Posterior cingulate gyrus (tissue), 11 donors: ENCODE data around the gene LRMDA.

Experiments used
- DNase-seq, 10 donors: peaks; one replicate each; pipeline versions ENCODE4 v3.0.0 to v3.0.0-alpha.2; 2020 to 2021; ENCODE audit warnings: mixed read lengths in 3 of 10
- intact Hi-C: fragments of 100-400 bp; cut with DNase I; formaldehyde crosslinking; loops from one replicate; pipeline ENCODE4 v1.15.1; 2023

LRMDA gene

GRCh38 chr10:75417522-75417927, 13.9 kb upstream of the LRMDA start:
- intact Hi-C loops, result no loop called here
- DNase-seq, result peak in 1 of 10 donors; percentile 28

GRCh38 chr10:75418293-75418692, 13.1 kb upstream of the LRMDA start:
- peak in 1 of 10 donors; percentile 45 for DNase-seq
- intact Hi-C loops, result no loop called here

- DNase-seq, result peak in 1 of 10 donors; percentile 32
- intact Hi-C loops, result no loop called here
Observed at GRCh38 chr10:75418712-75419111, 12.7 kb upstream of the LRMDA start.

DNA sequence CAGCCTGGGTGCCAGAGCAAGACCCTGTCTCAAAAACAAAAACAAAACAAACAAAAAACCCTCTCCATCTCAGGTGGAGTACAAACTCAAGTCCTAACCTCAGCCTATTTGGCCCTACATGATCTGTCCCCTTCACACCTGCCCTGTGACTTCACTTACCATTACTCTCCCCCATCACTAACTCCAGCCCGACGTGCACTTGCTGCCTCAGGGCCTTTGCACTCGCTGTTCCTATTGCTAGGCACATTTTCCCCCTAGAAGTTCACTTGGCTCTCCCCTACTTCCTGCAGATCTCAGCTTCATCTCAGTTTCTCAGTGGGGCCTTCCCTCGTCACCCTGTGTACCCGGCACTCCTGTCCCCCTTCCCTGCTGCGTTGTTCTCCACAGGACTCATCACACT, 8.5 kb upstream of the LRMDA start:
- intact Hi-C loops, result no loop called here
- no peak for DNase-seq

- intact Hi-C loops, result no loop called here
- no peak for DNase-seq
Observed at GRCh38 chr10:75424571-75424970, 6.9 kb upstream of the LRMDA start.

DNA sequence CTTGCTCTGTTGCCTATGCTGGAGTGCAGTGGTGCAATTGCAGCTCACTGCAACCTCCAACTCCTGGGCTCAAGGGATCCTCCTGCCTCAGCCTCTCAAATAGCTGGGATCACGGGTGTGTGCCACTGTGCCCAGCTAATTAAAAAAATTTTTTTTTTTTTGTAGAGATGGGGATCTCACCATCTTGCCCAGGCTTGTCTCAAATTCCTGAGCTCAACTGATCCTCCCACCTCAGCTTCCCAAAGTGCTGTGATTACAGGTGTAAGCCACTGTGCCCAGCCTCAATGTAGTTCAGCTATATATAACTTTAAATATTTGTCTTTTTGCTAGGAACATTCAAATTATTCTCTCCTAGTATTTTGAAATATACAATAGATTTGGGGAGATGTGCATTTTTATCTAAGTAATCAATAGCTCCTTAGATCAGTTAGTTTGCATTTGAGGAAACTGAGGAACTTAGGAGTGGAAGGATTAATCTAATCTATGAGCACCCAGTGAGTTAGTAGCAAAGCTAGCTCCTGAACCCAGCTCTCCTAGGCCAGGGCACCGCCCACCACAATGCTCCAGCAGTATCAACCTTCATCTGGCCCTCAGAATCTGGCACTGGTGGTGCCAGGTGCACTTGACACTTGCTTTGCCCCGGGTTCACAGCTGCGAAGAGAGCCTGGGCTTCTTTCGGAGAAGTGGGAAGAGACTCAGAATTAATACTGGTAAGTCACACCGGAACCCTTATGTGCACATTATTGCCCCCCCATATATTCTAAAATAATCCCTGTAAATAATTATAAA, 5.9 kb upstream of the LRMDA start:
- no peak for DNase-seq
- intact Hi-C loops, result no loop called here

DNA sequence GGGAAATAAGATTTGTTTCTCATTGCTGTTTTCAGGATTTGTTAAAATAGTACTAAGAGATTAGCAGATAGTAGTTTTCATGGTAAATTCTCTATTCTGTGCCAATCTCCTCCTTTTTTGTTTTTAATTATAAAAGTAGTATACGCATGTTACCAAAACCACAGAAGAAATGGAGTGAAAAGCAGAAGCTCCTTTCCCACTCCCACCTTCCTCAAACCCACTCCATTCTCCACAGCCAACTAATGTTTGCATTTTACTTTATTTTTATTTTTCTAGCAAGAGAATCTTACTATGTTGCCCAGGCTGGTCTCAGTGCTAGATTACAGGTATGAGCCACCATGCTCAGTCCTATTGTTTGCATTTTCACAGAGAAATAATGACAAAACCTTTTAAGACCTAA, 4.5 kb upstream of the LRMDA start:
- intact Hi-C loops, result no loop called here
- no peak for DNase-seq

DNA sequence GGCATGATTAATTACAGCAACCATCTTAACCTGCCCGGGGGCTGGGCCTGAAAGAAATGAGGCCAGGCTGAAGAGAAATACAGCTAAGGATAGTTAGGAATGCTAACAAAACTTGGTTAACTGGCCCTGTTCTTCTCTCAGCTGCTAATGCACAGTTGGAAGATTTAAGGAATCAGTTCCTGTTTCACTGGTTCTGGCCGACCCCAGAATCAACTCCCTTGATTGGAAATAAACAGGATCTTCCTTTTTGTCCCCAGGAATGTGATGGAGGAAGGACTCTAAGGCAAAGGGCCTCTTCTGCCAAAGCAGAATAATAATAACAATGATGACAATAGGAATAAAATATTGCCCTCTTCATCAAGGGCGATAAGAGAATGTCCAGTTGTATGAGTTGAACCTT, 3.5 kb upstream of the LRMDA start:
- DNase-seq, result no peak
- intact Hi-C loops, result no loop called here

- DNase-seq, result no peak
- intact Hi-C loops, result no loop called here
Observed at GRCh38 chr10:75428434-75429158, 2.8 kb upstream of the LRMDA start.

DNA sequence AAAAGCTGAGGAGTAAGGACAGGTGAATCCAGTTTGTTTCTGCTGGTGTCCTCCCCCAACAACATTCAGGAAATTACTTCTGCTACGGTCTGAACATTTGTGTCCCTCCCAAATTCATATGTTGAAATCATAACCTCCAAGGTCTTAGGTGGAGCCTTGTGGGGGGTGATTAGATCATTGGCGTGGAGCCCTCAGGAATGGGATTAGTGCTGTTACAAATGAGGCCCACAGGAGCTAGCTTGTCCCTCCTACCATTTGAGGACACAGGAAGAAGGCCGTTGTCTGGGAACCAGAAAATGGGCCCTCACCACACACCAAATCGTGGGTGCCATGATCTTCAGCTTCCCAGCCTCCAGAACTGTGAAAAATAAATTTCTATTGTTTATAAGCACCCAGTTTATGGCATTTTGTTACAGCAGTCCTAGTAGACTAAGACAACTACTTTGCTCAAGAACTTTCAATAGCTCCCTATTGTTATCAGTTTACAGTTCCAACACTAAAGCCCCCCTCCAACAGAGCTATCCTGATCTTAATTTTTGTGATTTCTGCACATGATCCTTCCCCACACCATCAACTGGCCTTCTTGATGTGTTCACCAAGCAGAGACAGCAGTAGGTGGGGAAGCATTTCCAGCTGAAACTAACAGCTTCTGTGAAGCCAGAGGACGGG, 2.1 kb upstream of the LRMDA start:
- intact Hi-C loops, result no loop called here
- no peak for DNase-seq

DNA sequence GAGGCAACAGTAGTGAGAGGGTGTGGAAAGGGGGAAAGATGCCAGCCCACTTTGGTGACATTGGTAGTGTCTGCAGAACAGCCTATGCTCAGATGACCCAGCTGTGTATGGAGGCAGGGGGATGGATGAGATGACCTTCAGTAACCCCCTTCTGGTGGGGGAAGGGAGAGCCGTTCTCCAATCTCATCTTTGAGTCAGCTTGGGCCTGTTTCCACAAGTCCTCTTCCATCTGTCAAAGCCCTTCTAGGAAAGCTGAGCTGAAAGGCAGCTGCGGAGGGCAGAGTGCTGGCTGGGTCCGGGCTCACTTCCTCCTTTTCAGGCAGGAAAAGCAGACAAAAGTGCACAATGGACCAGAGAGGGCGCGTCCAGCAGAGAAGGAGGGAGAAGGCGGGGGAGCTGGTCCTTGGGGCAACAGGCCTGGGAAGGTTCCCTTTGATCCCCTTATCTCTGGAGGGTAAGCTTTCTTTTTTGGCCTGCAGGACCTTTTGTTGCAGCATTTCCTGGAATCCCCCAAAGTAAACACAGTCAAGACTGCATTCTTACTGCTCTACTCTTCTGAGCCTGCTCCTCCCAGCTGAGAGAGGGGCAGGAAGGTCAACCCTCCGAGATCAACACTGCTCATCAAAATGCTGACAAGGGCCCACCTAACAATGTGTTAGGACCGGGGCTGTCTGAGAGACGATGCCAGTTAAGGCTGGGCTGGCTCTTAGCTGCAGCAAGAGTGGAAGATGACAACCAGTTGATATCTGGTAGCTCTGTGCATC, 1.2 kb upstream of the LRMDA start:
- intact Hi-C loops, result no loop called here

GRCh38 chr10:75432176-75432575, 752 bp downstream of the LRMDA start:
- no peak for DNase-seq
- intact Hi-C loops, result no loop called here

More for the DNA sequence above, 1.2 kb upstream of the LRMDA start:
- peak in 1 of 10 donors; percentile 79 for DNase-seq

DNA sequence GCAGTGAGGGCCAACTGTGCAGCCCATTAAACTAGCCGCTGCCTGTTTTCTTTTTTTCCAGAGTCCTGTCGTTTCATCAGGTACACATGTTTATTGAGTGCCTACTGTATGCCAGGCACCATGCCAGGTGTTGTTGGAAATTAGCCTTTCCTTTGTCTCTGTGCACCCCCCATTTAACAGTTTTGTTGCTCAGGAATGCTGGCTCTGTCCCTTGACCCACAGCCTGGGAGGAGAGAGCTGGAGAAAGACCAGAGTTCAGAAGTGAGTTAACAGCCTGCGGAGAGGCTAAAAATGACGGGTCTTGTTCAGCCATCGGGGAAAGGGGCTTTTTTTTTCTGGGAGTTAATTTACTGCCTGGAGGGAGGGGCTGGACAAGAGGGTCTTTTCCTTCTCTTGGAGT, 1.3 kb downstream of the LRMDA start:
- intact Hi-C loops, result no loop called here
- DNase-seq, result no peak

GRCh38 chr10:75433216-75433615, 1.8 kb downstream of the LRMDA start:
- no peak for DNase-seq
- intact Hi-C loops, result no loop called here

- DNase-seq, result no peak
- intact Hi-C loops, result no loop called here
Observed at GRCh38 chr10:75434291-75434690, 2.9 kb downstream of the LRMDA start.

DNA sequence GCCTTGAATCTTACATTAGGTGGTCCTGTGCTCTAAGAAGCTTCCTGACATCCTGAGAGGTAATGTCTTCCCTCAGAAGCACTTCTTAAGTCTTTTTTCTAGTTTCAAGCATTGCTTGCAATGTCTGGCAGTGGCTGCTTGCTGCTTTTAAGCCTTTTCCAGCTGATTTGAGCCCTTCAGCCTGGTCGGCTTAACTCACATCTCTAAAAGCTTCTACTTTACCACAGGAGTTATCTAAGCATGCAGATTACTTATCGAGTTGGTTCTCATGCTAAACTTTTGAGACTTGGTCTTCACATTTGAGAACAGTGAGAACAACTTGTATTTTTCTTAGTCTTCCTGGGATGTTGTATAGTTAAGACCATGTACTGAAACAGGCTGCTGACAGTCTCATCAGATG, 3.9 kb downstream of the LRMDA start:
- intact Hi-C loops, result no loop called here
- DNase-seq, result no peak

- no peak for DNase-seq
Observed at GRCh38 chr10:75436896-75437295, 5.5 kb downstream of the LRMDA start.

DNA sequence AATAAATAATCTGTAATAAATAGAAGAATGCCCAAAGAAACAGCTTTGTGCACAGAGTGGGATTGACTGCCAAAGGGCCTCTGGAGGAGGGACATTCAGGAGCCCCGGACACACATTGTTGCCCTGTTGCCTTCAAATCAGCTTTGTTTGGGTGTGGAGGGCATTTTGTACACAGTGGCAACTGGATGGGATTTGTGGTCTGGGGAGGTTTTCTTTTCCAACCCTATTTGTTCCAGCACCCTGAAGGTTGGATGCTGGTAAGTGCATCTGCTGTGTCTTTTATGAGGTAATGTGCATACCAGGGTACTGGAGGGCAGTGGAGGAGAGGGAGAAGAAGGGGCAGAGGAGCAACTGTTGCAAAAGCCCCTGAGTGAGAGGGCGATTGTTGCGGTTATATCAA, 6.3 kb downstream of the LRMDA start:
- intact Hi-C loops, result no loop called here
- DNase-seq, result no peak

More at GRCh38 chr10:75436896-75437295, 5.5 kb downstream of the LRMDA start:
- intact Hi-C loops, result no loop called here

DNA sequence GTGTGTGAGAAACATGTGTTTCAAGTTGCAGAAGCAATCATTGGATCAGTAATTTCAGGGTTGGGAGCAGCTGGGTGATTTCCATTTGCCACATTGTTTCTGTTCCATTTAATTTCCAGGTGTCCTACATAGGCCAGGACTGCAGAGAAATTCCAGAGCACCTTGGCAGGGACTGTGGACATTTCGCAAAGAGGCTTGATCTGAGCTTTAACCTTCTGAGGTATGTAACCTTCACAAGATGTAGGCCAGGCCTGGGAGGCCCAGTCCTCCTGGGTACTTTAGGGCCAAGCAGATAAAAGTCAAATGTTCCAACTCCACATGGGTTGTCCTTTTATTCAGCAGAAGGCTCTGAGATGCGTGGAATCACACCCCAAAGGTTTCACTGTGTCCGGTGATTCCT, 6.9 kb downstream of the LRMDA start:
- no peak for DNase-seq
- intact Hi-C loops, result no loop called here

DNA sequence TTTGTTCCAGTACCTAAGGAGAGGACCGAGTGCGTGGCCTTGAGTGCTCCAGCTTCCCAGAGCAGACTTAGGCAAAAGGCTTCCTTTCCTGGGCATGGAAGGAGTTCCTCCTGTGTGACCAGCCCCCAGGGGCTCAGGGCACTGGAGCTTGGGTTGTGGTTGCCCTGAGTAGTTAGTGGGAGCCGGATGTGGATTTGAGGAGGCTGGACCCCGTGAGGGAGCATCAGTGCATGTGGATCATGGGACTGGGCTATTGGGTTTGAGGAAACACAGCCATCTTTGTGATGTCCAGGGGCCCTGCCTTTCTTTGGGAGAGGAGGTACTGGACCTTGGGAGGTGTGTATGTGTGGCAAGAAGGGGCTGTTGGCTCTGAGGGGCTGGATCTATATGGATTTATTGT, 8.4 kb downstream of the LRMDA start:
- no peak for DNase-seq
- intact Hi-C loops, result no loop called here

DNA sequence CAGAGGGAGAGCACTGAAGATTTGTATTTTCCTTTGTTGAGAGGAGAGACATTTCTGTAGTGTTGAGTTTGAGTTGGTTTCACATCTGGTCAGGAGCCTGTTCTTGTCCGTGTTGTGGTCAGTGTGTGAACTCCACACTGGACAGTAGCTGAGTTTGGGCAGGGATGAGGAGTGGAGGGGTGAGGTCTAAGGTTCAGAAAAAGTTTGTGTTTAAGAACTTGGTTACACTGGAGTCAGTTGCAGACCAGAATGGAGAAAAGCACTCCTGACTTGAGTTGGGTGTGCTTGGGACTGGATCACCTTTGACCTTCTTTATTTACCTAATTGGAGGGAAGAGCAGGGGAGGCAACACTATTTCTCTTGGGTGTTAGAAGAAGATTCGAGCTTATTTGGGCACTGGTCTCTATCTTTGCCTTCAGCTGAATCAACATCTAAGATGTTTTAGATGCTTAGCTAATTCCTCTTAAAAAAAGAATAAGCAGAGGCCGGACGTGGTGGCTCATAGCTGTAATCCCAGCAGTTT, 8.9 kb downstream of the LRMDA start:
- intact Hi-C loops, result no loop called here
- DNase-seq, result no peak
